KBM-7 (cell line): Measurements from ENCODE around the gene TLL1.

ENCODE experiments used
- DNase-seq: peaks from one replicate; pipeline ENCODE4 v3.0.0-alpha.2; 2015
- in situ Hi-C: fragments of 300-500 bp; cut with MboI; formaldehyde crosslinking; loops from 2 replicates; pipeline ENCODE4 v1.14.3; 2020; ENCODE audit warnings: low sequenced_read_pairs, low pct_unique_long_range_greater_than_20kb, mixed read lengths

TLL1 gene

GRCh38 chr4:166092797-166093290 is 219.8 kb downstream of the TLL1 start:
- in situ Hi-C loops, result loop anchor here (25.0 kb wide), 1 partner anchor 556 kb away; no protein-coding TSS in a partner anchor

GRCh38 chr4:166104623-166105022 is 231.6 kb downstream of the TLL1 start:
- in situ Hi-C loops, result no loop called here
- DNase-seq, result no peak

More at GRCh38 chr4:166092797-166093290, 219.8 kb downstream of the TLL1 start:
- no peak for DNase-seq

GRCh38 chr4:166121897-166122296 is 248.9 kb downstream of the TLL1 start:
- in situ Hi-C loops, result no loop called here
- no peak for DNase-seq

- no peak for DNase-seq
- in situ Hi-C loops, result no loop called here
Measured at GRCh38 chr4:166123546-166123945, 250.5 kb downstream of the TLL1 start.

- in situ Hi-C loops, result no loop called here
Measured at GRCh38 chr4:166128403-166128802, 255.4 kb downstream of the TLL1 start.

GRCh38 chr4:166134285-166134684 is 261.2 kb downstream of the TLL1 start:
- in situ Hi-C loops, result no loop called here
- no peak for DNase-seq

More at GRCh38 chr4:166128403-166128802, 255.4 kb downstream of the TLL1 start:
- no peak for DNase-seq

- DNase-seq, result no peak
- in situ Hi-C loops, result no loop called here
Measured at GRCh38 chr4:166140951-166141350, 267.9 kb downstream of the TLL1 start.

GRCh38 chr4:166143227-166143626 is 270.2 kb downstream of the TLL1 start:
- in situ Hi-C loops, result no loop called here
- peak; percentile 8 for DNase-seq

- in situ Hi-C loops, result no loop called here
- DNase-seq, result no peak
Measured at GRCh38 chr4:166144607-166145006, 271.6 kb downstream of the TLL1 start.

GRCh38 chr4:166146806-166147540 is 273.9 kb downstream of the TLL1 start:
- no peak for DNase-seq
- in situ Hi-C loops, result no loop called here
